ENCODE results near the gene IFIT5. TPM values are rescaled to one million over a fixed set of nuclear protein-coding genes. Genes with fewer than 3 reads are reported as not detected.
"Not testable (repeated sequence)": the region's sequence is repeated elsewhere in the genome, so short reads cannot be mapped to it uniquely, and the experiment has no call there.

IFIT5 gene
- total RNA-seq, 4 donors from 2014 or later, result 4.2 to 12.4 (median 6.5) TPM

DNA sequence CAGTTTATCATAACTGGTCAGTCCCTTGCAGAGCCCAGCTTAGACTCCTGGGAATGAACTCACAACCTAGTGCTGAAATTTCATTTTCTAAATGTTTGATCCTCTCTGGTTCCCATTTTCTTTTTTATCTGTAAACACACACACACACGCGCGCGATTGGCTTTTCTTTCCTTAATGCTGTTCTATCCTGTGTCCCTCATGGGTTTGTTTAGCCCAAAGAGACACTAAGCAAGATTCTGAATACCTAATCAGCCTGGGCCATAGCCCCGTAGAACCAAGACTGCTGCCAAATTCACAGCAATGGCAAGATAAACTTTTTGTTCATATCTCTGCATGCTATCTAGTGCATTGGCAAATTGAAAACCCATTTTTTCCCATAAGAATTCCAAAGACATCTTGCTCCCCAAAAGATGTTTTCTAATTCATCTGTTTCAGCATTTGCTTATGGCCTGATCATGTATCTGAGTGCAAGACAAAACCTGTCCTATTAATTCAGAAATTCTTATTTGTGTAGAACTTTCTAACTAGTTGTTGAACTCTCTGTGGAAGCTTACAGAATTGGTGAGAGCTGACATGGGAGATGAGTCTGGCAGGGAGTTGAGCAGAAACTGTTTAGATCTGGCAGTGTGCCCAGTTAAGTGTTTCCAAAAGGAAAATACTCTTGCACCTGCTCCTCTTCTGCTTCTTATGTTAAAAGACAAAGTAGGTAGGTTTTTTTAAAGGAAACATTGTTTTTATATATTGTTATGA, 23.7 kb upstream of the IFIT5 start:
- 91 to 94% methylated on average over 5 of the region's 5 CpGs for WGBS, 2 donors
- no peaks in the 10 kb centered on the region for H3K9me3 ChIP-seq
- no peak overlapping the region for H3K4me3 ChIP-seq
- H3K27me3 ChIP-seq, result no peaks in the 10 kb centered on the region
- TF ChIP-seq, protein P1, sequence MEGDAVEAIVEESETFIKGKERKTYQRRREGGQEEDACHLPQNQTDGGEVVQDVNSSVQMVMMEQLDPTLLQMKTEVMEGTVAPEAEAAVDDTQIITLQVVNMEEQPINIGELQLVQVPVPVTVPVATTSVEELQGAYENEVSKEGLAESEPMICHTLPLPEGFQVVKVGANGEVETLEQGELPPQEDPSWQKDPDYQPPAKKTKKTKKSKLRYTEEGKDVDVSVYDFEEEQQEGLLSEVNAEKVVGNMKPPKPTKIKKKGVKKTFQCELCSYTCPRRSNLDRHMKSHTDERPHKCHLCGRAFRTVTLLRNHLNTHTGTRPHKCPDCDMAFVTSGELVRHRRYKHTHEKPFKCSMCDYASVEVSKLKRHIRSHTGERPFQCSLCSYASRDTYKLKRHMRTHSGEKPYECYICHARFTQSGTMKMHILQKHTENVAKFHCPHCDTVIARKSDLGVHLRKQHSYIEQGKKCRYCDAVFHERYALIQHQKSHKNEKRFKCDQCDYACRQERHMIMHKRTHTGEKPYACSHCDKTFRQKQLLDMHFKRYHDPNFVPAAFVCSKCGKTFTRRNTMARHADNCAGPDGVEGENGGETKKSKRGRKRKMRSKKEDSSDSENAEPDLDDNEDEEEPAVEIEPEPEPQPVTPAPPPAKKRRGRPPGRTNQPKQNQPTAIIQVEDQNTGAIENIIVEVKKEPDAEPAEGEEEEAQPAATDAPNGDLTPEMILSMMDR (IDR thresholded peaks at IDR 0.05), result no peak
- TF ChIP-seq POLR2A (IDR thresholded peaks at IDR 0.05), result no peak
- H3K36me3 ChIP-seq, result no peaks in the 10 kb centered on the region
- peak overlapping the region in 3 of 4 donors; percentile 5 to 91 (median 12) for H3K27ac ChIP-seq
- no peak for DNase-seq
- peaks cover 7 to 49% (median 24%) of the 10 kb centered on the region in 3 donors for H3K4me1 ChIP-seq
- intact Hi-C loops (cut with DNase I), result no loop called here

DNA sequence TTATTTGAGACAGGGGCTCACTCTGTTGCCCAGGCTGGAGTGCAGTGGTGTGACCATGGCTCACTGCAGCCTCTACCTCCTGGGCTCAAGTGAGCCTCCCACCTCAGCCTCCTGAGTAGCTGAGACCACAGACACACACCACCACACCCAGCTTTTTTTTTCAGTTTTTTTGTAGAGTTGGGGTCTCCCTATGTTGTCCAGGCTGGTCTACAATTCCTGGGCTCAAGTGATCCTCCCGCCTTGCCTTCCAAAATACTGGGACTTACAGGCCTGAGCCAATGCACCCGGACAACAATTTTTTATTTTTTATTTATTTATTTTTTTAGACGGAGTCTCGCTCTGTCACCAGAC, 23.2 kb upstream of the IFIT5 start:
- H3K4me3 ChIP-seq; H3K36me3 ChIP-seq; intact Hi-C loops (cut with DNase I); H3K9me3 ChIP-seq; H3K27me3 ChIP-seq; DNase-seq: not testable (repeated sequence)
- H3K27ac ChIP-seq, result peak overlapping the region in 3 of 4 donors; percentile 12 to 91 (median 91)
- peaks cover 7 to 51% (median 24%) of the 10 kb centered on the region in 3 donors for H3K4me1 ChIP-seq
- 95 to 98% methylated on average over 4 of the region's 4 CpGs for WGBS, 2 donors

DNA sequence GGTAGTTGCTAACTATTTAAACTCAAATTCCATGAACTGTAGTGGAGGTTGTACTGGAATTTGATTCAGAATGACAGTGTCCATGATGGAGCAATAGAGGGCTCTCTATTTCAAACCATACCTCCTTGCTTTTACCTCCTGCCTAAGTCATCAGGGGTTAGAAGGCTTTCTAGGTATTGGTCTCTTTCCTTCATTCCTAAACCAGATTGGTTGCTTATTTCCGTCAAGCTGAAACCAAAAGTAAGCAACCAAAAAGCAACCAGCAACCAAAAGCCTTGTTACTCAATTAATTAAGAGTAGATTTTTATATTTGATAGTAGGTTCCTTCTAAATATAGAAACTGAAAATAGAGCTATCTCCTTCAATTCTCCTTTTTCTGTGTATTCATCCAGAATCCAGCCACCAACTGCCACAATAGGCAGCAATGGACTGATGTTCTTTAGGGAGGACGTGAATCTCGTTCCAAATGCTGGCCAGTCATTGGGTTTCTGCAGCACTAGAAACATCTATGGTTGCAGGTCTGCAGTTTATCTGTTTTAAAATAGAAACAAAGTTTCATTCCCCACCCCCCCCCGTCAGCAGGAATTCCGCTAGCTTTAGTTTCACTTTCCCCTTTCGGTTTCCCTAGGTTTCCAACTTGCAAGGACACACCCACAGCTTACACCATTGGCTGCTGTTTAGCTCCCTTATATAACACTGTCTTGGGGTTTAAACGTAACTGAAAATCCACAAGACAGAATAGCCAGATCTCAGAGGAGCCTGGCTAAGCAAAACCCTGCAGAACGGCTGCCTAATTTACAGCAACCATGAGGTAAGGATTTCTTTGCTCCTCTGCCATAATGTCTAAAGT, 22.2 kb upstream of the IFIT5 start, which contains the start of gene IFIT1:
Gene IFIT1, plus strand, starts transcription at position 717 of the 850 bp plus-strand sequence. Its CDS starts 90 bp downstream, at position 807.
- intact Hi-C loops (cut with DNase I), result no loop called here
- DNase-seq, result no peak

DNA sequence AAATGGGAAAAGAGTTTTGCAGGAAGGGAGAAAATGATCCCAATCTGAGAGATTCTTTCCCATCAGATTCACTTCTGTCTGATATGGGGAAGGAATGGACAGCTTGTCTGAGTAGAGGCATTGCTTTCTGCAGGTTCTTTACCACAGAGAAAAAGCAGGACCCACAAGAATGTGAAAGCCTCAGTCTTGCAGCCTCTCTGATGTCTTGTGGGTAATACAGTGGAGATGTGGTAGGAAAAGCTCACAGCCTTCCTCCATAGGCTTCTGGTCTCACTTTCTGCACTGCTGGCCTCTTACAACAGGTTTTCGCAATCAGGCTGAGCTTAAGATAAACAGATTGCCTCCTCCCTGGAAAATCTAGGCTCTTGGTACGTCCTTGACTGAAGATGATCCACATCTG, 21.4 kb upstream of the IFIT5 start:
- no peaks in the 10 kb centered on the region for H3K27me3 ChIP-seq
- TF ChIP-seq, protein P1 (IDR thresholded peaks at IDR 0.05), result no peak
- no peak for TF ChIP-seq POLR2A (IDR thresholded peaks at IDR 0.05)
- peak overlapping the region; percentile 55 to 91 (median 90) for H3K27ac ChIP-seq
- WGBS, 2 donors, result 29 to 33% methylated on average over 2 of the region's 2 CpGs
- no peaks in the 10 kb centered on the region for H3K36me3 ChIP-seq
- H3K4me1 ChIP-seq, result peaks cover 7 to 57% (median 24%) of the 10 kb centered on the region in 3 donors
- no peaks in the 10 kb centered on the region for H3K9me3 ChIP-seq
- no peak for DNase-seq
- peak overlapping the region; percentile 31 to 78 (median 57) for H3K4me3 ChIP-seq
- intact Hi-C loops (cut with DNase I), result no loop called here

More for the DNA sequence above, 22.2 kb upstream of the IFIT5 start, which contains the start of gene IFIT1:
- peak in 2 of 4 donors; percentile 39 to 44 for TF ChIP-seq POLR2A (IDR thresholded peaks at IDR 0.05)
- TF ChIP-seq, protein P1 (IDR thresholded peaks at IDR 0.05), result no peak
- H3K4me3 ChIP-seq, result peak within 1 kb of the TSS; percentile 31 to 78 (median 57)
- H3K27ac ChIP-seq, result peak within 1 kb of the TSS; percentile 55 to 91 (median 90)
- no peaks in the 10 kb centered on the region for H3K9me3 ChIP-seq
- 1% methylated on average over 7 to 8 of the region's 8 CpGs for WGBS, 2 donors
- peaks cover 7 to 55% (median 24%) of the 10 kb centered on the region in 3 donors for H3K4me1 ChIP-seq
- no peaks in the 10 kb centered on the region for H3K36me3 ChIP-seq
- no peaks in the 10 kb centered on the region for H3K27me3 ChIP-seq

DNA sequence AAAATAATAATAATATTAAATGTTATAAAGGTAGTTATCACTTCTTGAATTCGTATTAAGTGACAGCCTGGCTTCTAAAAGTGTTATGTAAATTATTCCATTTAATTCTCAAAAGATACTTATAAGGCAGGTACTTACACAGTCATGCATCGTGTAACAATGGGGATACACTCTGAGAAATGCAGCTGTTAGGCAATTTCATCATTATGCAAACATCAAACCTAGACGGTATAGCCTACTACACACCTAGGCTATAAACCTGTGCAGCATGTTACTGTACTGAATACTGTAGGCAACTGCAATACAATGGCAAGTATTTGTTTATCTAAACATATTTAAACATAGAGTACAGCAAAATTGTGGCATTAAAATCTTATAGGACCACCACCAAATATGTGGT, 20.5 kb upstream of the IFIT5 start:
- Histone ChIP-seq H3K9me3 (no peaks in the 10 kb centered on the region), H3K36me3 (no peaks in the 10 kb centered on the region), H3K27ac (peak overlapping the region in 3 of 4 donors; percentile 90 to 91 (median 91)), H3K27me3 (no peaks in the 10 kb centered on the region), H3K4me3 (peak overlapping the region in 2 of 4 donors; percentile 62 to 78), H3K4me1 (peaks cover 7 to 66% (median 24%) of the 10 kb centered on the region in 3 donors)
- DNase-seq, result no peak
- 17 to 32% methylated on average over 3 of the region's 3 CpGs for WGBS, 2 donors
- intact Hi-C loops (cut with DNase I), result no loop called here
- TF ChIP-seq, protein P1 (IDR thresholded peaks at IDR 0.05), result no peak
- TF ChIP-seq POLR2A (IDR thresholded peaks at IDR 0.05), result no peak

All from esophagus squamous epithelium (tissue), 5 donors.